Activated naive CD4-positive, alpha-beta T cell treated with anti-CD3 and anti-CD28 coated beads for 36 hours (primary cell): ENCODE data around the gene NFILZ. TPM values are rescaled to one million over a fixed set of nuclear protein-coding genes. Genes with fewer than 3 reads are reported as not detected.

Experiments
- CTCF ChIA-PET: fragments of 350-600 bp; sonication (Branson Sonifier 250); formaldehyde crosslinking; loops from one replicate; lab custom pipeline; 2021; ENCODE audit warnings: antibody characterized with exemption; lab: Charles Lee
- DNase-seq: peaks from one replicate; pipeline ENCODE4 v3.0.0-alpha.2; 2020
- H3K27ac Mint-ChIP-seq: one replicate; pipeline ENCODE4 v1.8.0; 2021; ENCODE audit warnings: mild to moderate bottlenecking, mixed read lengths
- H3K27me3 Mint-ChIP-seq: one replicate; pipeline ENCODE4 v1.8.0; 2021; ENCODE audit warnings: low read depth, mixed read lengths
- H3K36me3 Mint-ChIP-seq: one replicate; pipeline ENCODE4 v1.8.0; 2021; ENCODE audit warnings: low read depth, mixed read lengths
- H3K4me1 Mint-ChIP-seq: one replicate; pipeline ENCODE4 v1.8.0; 2021; ENCODE audit warnings: low read depth, mixed read lengths
- H3K4me3 Mint-ChIP-seq: one replicate; pipeline ENCODE4 v1.8.0; 2021; ENCODE audit warnings: mild to moderate bottlenecking, moderate library complexity, mixed read lengths
- H3K9me3 Mint-ChIP-seq: one replicate; pipeline ENCODE4 v1.8.0; 2021; ENCODE audit warnings: mixed read lengths
- intact Hi-C: fragments of 100-400 bp; cut with micrococcal nuclease; formaldehyde crosslinking; loops from one replicate; pipeline ENCODE4 v1.15.1; 2023
- total RNA-seq, 2 experiments: library from RNA; stranded (reverse); gene quantifications; one replicate each; pipeline ENCODE4 v1.2.3, GENCODE V29; 2021

Gene NFILZ
- total RNA-seq, 2 experiments from 2014 or later, result not detected

DNA sequence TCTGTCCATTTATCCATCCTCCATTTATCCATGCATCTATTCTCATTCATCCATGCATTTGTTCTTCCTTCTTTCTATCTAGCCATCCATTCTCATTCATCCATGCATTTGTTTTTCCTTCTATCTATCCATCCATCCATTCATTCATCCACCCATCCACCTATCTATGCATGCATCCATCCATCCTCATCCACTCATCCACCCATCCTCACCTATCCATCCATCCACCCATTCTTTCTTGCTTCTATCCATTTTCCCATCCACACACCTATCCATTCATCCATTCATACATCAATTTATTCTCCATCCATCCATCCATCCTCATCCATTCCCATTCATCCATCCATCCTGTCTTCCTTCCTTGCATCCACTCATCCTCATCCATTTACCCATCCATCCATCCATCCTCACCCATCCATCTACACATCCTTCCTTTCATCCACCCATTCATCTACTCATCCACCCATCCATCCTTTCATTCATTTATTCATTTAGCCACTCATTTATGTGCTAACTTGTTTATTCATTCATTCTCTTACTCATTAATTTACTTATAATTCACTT lies 47.9 kb downstream of the NFILZ start:
- CTCF ChIA-PET, result no interaction called here
- intact Hi-C loops, result no loop called here
- Mint-ChIP-seq H3K9me3 (no peaks in the 10 kb centered on the region), H3K4me1 (peaks cover 6% of the 10 kb centered on the region), H3K4me3 (no peak overlapping the region), H3K27me3 (no peaks in the 10 kb centered on the region), H3K36me3 (no peaks in the 10 kb centered on the region), H3K27ac (no peak overlapping the region)
- DNase-seq, result no peak

Other genes starting within 250 kb of the NFILZ start
- gene RAB11B, start 240.3 kb upstream of the NFILZ start, total RNA-seq, result 10 to 100 TPM; 61.9 to 69.6 TPM
- 10 to 100 TPM in 1 of 2 experiments, 1 to 10 TPM in 1; 9.2 to 10.3 TPM for gene MARCHF2, start 217.3 kb upstream of the NFILZ start, total RNA-seq
- gene HNRNPM, start 185.7 kb upstream of the NFILZ start, total RNA-seq, result 100 to 1,000 TPM; 151 to 169 TPM
- under 1 TPM; 0.40 to 0.45 TPM for gene PRAM1, start 128.0 kb upstream of the NFILZ start, total RNA-seq
- gene ZNF414, start 116.5 kb upstream of the NFILZ start, total RNA-seq, result 10 to 100 TPM; 19.8 to 24.1 TPM
- gene MYO1F, start 53.2 kb upstream of the NFILZ start, total RNA-seq, result 1 to 10 TPM; 2.0 to 2.2 TPM
- 1 to 10 TPM; 3.3 to 3.5 TPM for gene ADAMTS10, start 19.9 kb upstream of the NFILZ start, total RNA-seq
- gene ACTL9, start 68.2 kb downstream of the NFILZ start, total RNA-seq, result not detected
- gene OR2Z1, start 91.0 kb downstream of the NFILZ start, total RNA-seq, result not detected
- gene ZNF558, start 201.7 kb downstream of the NFILZ start, total RNA-seq, result 10 to 100 TPM; 23.9 to 24.4 TPM
- not detected for gene MBD3L1, start 201.7 kb downstream of the NFILZ start, total RNA-seq